ENCODE measurements around the gene GPSM1. TPM values are rescaled to one million over a fixed set of nuclear protein-coding genes. Genes with fewer than 3 reads are reported as not detected.

GPSM1 gene
- total and polyA plus RNA-seq, 2 donors (not counting 1 experiment from before 2014, with no cell fraction given): 2.4 to 6.3 TPM

DNA sequence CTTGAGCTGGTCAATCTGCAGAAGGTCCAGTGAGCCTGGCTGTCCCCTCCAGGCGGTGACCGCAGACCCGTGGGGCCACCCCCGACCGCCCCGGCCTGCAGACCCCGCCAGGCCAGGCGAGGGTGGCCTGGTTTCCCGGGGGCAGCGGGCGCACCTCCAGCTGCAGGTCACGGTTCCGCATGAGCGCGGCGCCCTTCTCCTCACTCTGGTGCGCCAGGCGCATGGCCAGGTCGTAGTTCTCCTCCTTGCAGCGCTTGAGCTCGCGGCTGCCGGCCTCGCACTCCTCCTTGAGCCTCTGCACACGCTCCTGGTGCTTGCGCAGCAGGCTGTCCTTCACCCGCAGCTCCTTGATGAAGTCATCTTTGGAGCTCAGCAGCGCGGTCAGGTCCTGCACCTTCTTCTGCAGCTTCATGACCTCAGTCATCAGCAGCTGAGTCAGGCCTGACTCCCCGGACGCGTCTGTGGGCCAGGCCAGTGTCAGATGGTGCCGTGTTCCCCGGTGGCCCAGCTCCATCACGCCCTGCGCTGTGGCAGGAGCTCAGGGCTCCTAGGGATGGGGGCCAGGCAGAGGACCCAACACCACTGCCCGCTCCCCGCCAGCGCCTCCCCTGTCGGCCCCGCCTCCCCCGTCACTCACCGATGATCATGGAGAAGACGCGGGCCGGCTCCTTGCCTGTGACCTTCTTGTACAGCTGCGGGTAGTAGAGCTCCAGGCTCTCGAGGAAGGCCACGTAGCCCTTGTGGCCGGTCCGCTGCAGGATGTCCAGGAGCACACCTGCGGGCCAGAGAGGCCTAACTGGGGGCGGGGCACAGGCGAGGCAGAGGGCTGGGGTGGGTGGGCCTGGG lies 43.6 kb downstream of the GPSM1 start:
- Histone ChIP-seq H3K4me1 (ENCODE audit: control insufficient read depth in 2 of 2, insufficient read depth in 2 of 2, low read length in 2 of 2) (peaks cover 14 to 17% of the 10 kb centered on the region in 2 donors), H3K9me3 (ENCODE audit: control extremely low read depth in 1 of 3, control insufficient read depth in 2 of 3, insufficient read depth in 1 of 3, low read length in 2 of 3) (no peaks in the 10 kb centered on the region), H3K9ac (ENCODE audit: low read length) (no peak overlapping the region), H3K79me2 (ENCODE audit: control insufficient read depth, insufficient read depth, low read length) (no peaks in the 10 kb centered on the region), H3K4me3 (ENCODE audit: control extremely low read depth in 1 of 5, extremely low read depth in 1 of 5, insufficient read depth in 1 of 5, low read depth in 2 of 5, low read length in 4 of 5) (no peak overlapping the region), H4K20me1 (ENCODE audit: control insufficient read depth, insufficient read depth, low read length, poor library complexity, severe bottlenecking) (no peaks in the 10 kb centered on the region), H3K27ac (ENCODE audit: low read length in 2 of 2) (no peak overlapping the region), H2AFZ (ENCODE audit: insufficient read depth, low read depth, low read length, poor library complexity, severe bottlenecking) (no peak overlapping the region), H3K36me3 (replicated peaks in 1 of 2; ENCODE audit: control extremely low read depth in 1 of 2, control insufficient read depth in 1 of 2, extremely low read depth in 1 of 2, insufficient read depth in 2 of 2, low read length in 1 of 2) (no peaks in the 10 kb centered on the region), H3K27me3 (replicated peaks in 1 of 4; ENCODE audit: control extremely low read depth in 1 of 4, control insufficient read depth in 3 of 4, insufficient read depth in 4 of 4, low read length in 3 of 4) (peaks cover 0 to 6% (median 0%) of the 10 kb centered on the region in 4 experiments), H3K4me2 (replicated peaks; ENCODE audit: low read depth, low read length, poor library complexity, severe bottlenecking) (no peak overlapping the region)
- Mint-ChIP-seq H3K27ac (no peak overlapping the region), H3K9me3 (ENCODE audit: insufficient read depth) (no peaks in the 10 kb centered on the region), H3K4me1 (peaks cover 9% of the 10 kb centered on the region), H3K27me3 (no peaks in the 10 kb centered on the region), H3K4me3 (no peak overlapping the region)
- intact Hi-C loops (cut with micrococcal nuclease): no loop called here
- ChIA-PET CTCF (no interaction called here), POLR2A (no interaction called here)
- ATAC-seq (ENCODE audit: low read depth) (no peak), DNase-seq (no peak)
- 94% methylated on average over 54 of the region's 54 CpGs for WGBS (ENCODE audit: insufficient coverage)
- TF ChIP-seq EZH2 (IDR thresholded peaks at IDR 0.05; ENCODE audit: borderline replicate concordance, insufficient read depth, low read depth, low read length, poor library complexity, severe bottlenecking) (no peak), CTCF (IDR thresholded peaks at IDR 0.05) (no peak)

- H3K9me3 Mint-ChIP-seq (ENCODE audit: insufficient read depth): no peaks in the 10 kb centered on the region
- intact Hi-C loops (cut with micrococcal nuclease): no loop called here
- no peak overlapping the region for H3K9ac ChIP-seq (ENCODE audit: low read length)
- ChIA-PET CTCF (no interaction called here), POLR2A (no interaction called here)
- H3K27ac Mint-ChIP-seq: no peak overlapping the region
- H3K79me2 ChIP-seq (ENCODE audit: control insufficient read depth, insufficient read depth, low read length): no peaks in the 10 kb centered on the region
- H3K4me3 Mint-ChIP-seq: no peak overlapping the region
- no peak for DNase-seq
- H3K4me2 ChIP-seq (replicated peaks; ENCODE audit: low read depth, low read length, poor library complexity, severe bottlenecking): no peak overlapping the region
- no peaks in the 10 kb centered on the region for H3K27me3 Mint-ChIP-seq
- WGBS (ENCODE audit: insufficient coverage): 77% methylated on average over 13 of the region's 13 CpGs
- H2AFZ ChIP-seq (ENCODE audit: insufficient read depth, low read depth, low read length, poor library complexity, severe bottlenecking): no peak overlapping the region
- TF ChIP-seq EZH2 (IDR thresholded peaks at IDR 0.05; ENCODE audit: borderline replicate concordance, insufficient read depth, low read depth, low read length, poor library complexity, severe bottlenecking) (no peak), CTCF (IDR thresholded peaks at IDR 0.05) (no peak)
- H3K9me3 ChIP-seq (ENCODE audit: control extremely low read depth in 1 of 3, control insufficient read depth in 2 of 3, insufficient read depth in 1 of 3, low read length in 2 of 3): no peaks in the 10 kb centered on the region
- no peaks in the 10 kb centered on the region for H4K20me1 ChIP-seq (ENCODE audit: control insufficient read depth, insufficient read depth, low read length, poor library complexity, severe bottlenecking)
- no peaks in the 10 kb centered on the region for H3K36me3 ChIP-seq (replicated peaks in 1 of 2; ENCODE audit: control extremely low read depth in 1 of 2, control insufficient read depth in 1 of 2, extremely low read depth in 1 of 2, insufficient read depth in 2 of 2, low read length in 1 of 2)
- no peak overlapping the region for H3K27ac ChIP-seq (ENCODE audit: low read length in 2 of 2)
- peaks cover 0 to 6% (median 0%) of the 10 kb centered on the region in 4 experiments for H3K27me3 ChIP-seq (replicated peaks in 1 of 4; ENCODE audit: control extremely low read depth in 1 of 4, control insufficient read depth in 3 of 4, insufficient read depth in 4 of 4, low read length in 3 of 4)
- peaks cover 14 to 17% of the 10 kb centered on the region in 2 donors for H3K4me1 ChIP-seq (ENCODE audit: control insufficient read depth in 2 of 2, insufficient read depth in 2 of 2, low read length in 2 of 2)
- H3K4me1 Mint-ChIP-seq: peaks cover 8% of the 10 kb centered on the region
- H3K4me3 ChIP-seq (ENCODE audit: control extremely low read depth in 1 of 5, extremely low read depth in 1 of 5, insufficient read depth in 1 of 5, low read depth in 2 of 5, low read length in 4 of 5): no peak overlapping the region
- ATAC-seq (ENCODE audit: low read depth): no peak
These were observed 44.2 kb downstream of the GPSM1 start for GRCh38 chr9:136371533-136371880.

Measured in B cell (primary cell).